Measurements from ENCODE around the gene SOX10.

The SOX10 gene

GRCh38 chr22:37971475-37972434 is 12.6 kb downstream of the SOX10 start:
- H3K4me3 ChIP-seq (ENCODE audit: control insufficient read depth, low read depth, low read length): no peak overlapping the region
- TF ChIP-seq, protein P1, sequence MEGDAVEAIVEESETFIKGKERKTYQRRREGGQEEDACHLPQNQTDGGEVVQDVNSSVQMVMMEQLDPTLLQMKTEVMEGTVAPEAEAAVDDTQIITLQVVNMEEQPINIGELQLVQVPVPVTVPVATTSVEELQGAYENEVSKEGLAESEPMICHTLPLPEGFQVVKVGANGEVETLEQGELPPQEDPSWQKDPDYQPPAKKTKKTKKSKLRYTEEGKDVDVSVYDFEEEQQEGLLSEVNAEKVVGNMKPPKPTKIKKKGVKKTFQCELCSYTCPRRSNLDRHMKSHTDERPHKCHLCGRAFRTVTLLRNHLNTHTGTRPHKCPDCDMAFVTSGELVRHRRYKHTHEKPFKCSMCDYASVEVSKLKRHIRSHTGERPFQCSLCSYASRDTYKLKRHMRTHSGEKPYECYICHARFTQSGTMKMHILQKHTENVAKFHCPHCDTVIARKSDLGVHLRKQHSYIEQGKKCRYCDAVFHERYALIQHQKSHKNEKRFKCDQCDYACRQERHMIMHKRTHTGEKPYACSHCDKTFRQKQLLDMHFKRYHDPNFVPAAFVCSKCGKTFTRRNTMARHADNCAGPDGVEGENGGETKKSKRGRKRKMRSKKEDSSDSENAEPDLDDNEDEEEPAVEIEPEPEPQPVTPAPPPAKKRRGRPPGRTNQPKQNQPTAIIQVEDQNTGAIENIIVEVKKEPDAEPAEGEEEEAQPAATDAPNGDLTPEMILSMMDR (IDR thresholded peaks at IDR 0.05; ENCODE audit: control insufficient read depth, insufficient read depth, low read depth, low read length, missing control alignments): no peak
- no peak for DNase-seq (ENCODE audit: low read depth)

DNA sequence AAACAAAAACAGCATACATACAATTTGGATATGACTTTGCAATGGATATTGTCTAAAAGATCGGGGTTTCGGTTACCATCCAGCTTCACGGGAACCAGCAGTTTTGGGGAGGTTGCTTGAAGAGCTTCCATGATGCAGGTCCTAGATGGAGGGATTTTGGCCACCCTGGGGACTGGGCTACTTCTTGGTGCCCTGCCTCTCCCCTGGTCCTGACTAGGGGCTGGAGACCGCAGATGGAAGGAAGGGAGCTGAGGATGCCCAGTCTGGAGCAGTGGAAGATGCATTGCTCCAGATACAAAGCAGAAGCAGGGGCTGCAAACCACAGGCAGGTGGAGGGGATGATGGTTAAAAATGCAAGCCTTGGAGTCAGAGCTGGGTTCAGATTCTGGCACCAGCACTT is 13.5 kb downstream of the SOX10 start:
- TF ChIP-seq, protein P1 (IDR thresholded peaks at IDR 0.05; ENCODE audit: control insufficient read depth, insufficient read depth, low read depth, low read length, missing control alignments): no peak
- no peak for DNase-seq (ENCODE audit: low read depth)
- no peak overlapping the region for H3K4me3 ChIP-seq (ENCODE audit: control insufficient read depth, low read depth, low read length)

DNA sequence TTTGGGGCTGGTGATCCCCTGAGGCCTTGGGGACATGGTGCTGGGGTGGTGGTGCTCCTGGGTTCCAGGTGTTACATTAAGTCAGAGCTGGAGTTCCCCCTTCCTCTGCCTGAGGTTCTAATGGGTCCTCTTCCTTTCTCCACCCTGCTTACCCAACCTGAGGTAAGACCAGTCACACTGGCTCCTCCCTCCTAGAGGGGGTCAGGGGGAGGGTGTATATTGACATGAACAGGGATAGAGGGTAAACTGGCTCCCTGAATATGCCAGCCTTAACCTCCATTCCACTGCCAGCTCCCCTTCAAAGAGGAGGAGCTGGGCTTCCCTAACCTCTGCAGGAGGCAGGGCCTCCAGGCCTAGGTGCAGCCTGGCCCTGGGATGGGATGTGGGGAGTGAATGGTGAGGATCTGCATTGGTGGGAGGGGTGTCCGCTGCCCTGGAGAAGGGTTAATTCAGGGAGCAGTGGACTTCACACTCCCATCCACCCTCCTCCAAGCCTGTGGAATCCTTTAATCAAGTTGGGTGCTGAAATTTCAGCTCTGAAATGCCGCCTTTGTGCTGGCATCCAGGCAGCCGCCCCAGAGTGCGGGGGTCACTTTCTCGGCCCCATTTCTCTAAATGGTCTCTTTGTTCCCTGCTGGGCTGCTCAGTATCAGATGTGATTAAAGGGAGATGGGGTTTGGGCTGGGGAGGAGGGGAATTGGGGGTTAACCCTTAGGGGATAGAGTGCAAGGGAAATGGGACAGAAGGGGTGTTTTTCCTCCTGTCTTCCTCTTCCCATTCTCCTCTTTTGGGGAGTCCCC is 15.7 kb downstream of the SOX10 start:
- no peak for DNase-seq (ENCODE audit: low read depth)
- H3K4me3 ChIP-seq (ENCODE audit: control insufficient read depth, low read depth, low read length): no peak overlapping the region
- TF ChIP-seq, protein P1 (IDR thresholded peaks at IDR 0.05; ENCODE audit: control insufficient read depth, insufficient read depth, low read depth, low read length, missing control alignments): no peak

- no peak overlapping the region for H3K4me3 ChIP-seq (ENCODE audit: control insufficient read depth, low read depth, low read length)
- TF ChIP-seq, protein P1 (IDR thresholded peaks at IDR 0.05; ENCODE audit: control insufficient read depth, insufficient read depth, low read depth, low read length, missing control alignments): no peak
- no peak for DNase-seq (ENCODE audit: low read depth)
Observed at GRCh38 chr22:37967637-37968451, 16.5 kb downstream of the SOX10 start.

DNA sequence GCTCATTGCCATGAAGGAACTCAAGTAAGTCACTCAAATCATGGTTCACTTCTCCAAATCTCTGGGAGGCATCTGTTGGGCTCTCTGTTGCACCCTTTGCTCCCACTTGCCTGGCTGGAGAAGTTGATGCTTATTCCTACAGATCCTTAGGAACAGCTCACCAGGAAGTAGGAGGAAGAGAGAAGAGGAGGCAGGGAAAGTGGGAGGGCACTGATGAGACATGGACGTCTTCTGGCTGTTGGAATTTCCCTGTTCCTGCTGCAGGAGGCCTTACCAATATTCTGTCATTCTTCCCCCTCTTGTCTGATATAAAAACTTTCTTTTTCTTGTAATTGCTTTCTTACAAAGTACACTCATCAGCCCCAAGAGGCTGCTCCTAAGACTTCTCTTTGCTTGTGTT is 17.2 kb downstream of the SOX10 start:
- no peak overlapping the region for H3K4me3 ChIP-seq (ENCODE audit: control insufficient read depth, low read depth, low read length)
- TF ChIP-seq, protein P1 (IDR thresholded peaks at IDR 0.05; ENCODE audit: control insufficient read depth, insufficient read depth, low read depth, low read length, missing control alignments): no peak
- DNase-seq (ENCODE audit: low read depth): no peak
